Mucosa of descending colon (tissue), 3 donors: ENCODE data around the gene TMEM190. TPM values are rescaled to one million over a fixed set of nuclear protein-coding genes. Genes with fewer than 3 reads are reported as not detected.
"Not testable (repeated sequence)": the region's sequence is repeated elsewhere in the genome, so short reads cannot be mapped to it uniquely, and the experiment has no call there.

Experiments used
- ATAC-seq: fragments of 200-7000 bp; cut with Tn5 transposase; one replicate; pipeline ENCODE4 v1.9.1; 2020; ENCODE audit warnings: mild to moderate bottlenecking, moderate library complexity
- DNase-seq, 3 donors: peaks; one replicate each; pipeline ENCODE4 v3.0.0-alpha.2; 2020
- H3K36me3 ChIP-seq: fragments of 200-600 bp; one replicate; pipeline ENCODE4 v1.8.0; 2021; ENCODE audit warnings: low read depth, mild to moderate bottlenecking
- H3K4me1 ChIP-seq: fragments of 200-600 bp; one replicate; pipeline ENCODE4 v1.8.0; 2021; ENCODE audit warnings: low read depth, mild to moderate bottlenecking
- H3K4me3 ChIP-seq: fragments of 200-600 bp; one replicate; pipeline ENCODE4 v1.8.0; 2021; ENCODE audit warnings: mild to moderate bottlenecking
- H3K9me3 ChIP-seq: fragments of 200-600 bp; one replicate; pipeline ENCODE4 v1.8.0; 2021; ENCODE audit warnings: mild to moderate bottlenecking
- CTCF ChIP-seq: fragments of 200-600 bp; IDR thresholded peaks from one replicate; pipeline ENCODE4 v1.8.0; 2022; ENCODE audit warnings: antibody characterized with exemption, mild to moderate bottlenecking
- intact Hi-C, 2 donors: fragments of 100-400 bp; cut with DNase I in 1 of 2; cut with micrococcal nuclease in 1 of 2; formaldehyde crosslinking; loops; one replicate each; pipeline versions ENCODE4 v1.11.0 to v1.11.1; 2022; cut with DNase I, micrococcal nuclease
- total RNA-seq, 3 donors: library from RNA; stranded (reverse); fragmentation: NEBNext Ultra II Directional in 2 of 3; extraction: Animal tissue kit (Norgen Biotek cat#: 25700) in 2 of 3; gene quantifications; one replicate each; pipeline versions ENCODE4 v1.2.1 to v1.2.4, GENCODE V29; 2021 to 2023
- donor health status: DM: no; HTN: no; CAD: no; lungs with moderate emphysema.
- donor health status: DM: no; HTN: no; CAD: no.
- donor health status: DM: no; HTN: yes; CAD: no.

The TMEM190 gene
- total RNA-seq, 3 donors from 2014 or later = not detected

- TF ChIP-seq CTCF = no peak
- intact Hi-C loops = no loop called here
- H3K36me3 ChIP-seq = no peaks in the 10 kb centered on the region
- no peak for DNase-seq
- ATAC-seq = no peak
- H3K4me1 ChIP-seq = no peaks in the 10 kb centered on the region
- no peaks in the 10 kb centered on the region for H3K9me3 ChIP-seq
- H3K4me3 ChIP-seq = no peak overlapping the region
Measured at GRCh38 chr19:55400281-55401087, 23.9 kb downstream of the TMEM190 start.

GRCh38 chr19:55401390-55401789 lies 24.8 kb downstream of the TMEM190 start:
- intact Hi-C loops, H3K4me1 ChIP-seq, H3K36me3 ChIP-seq: not testable (repeated sequence)

GRCh38 chr19:55402509-55402908 lies 25.9 kb downstream of the TMEM190 start:
- DNase-seq (no peak), ATAC-seq (no peak)
- Histone ChIP-seq H3K9me3 (no peaks in the 10 kb centered on the region), H3K36me3 (no peaks in the 10 kb centered on the region), H3K4me3 (no peak overlapping the region), H3K4me1 (peaks cover 10% of the 10 kb centered on the region)
- TF ChIP-seq CTCF = no peak
- intact Hi-C loops = no loop called here

More at GRCh38 chr19:55401390-55401789, 24.8 kb downstream of the TMEM190 start:
- H3K4me3 ChIP-seq, DNase-seq, ATAC-seq, H3K9me3 ChIP-seq: not testable (repeated sequence)

DNA sequence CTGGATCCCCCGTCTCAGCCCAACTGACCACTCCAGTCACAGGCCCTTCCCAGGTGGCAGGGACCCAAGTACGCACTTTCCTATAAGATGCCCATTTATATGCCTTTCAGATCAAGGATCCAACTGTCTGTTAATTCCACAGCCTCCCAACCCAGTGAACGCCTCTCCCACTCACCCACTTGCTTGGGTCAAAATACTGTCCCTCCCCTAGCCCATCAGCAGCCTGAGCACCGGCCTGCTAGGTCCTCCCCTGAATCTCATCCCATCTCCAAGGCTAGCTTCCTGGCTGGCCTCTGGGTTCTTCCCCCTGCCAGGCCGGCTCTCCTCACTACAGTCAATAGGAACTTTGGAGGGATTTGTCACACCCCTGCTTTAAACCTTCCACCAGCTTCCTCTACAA lies 29.0 kb downstream of the TMEM190 start:
- TF ChIP-seq CTCF = no peak
- intact Hi-C loops = no loop called here
- ATAC-seq = no peak

GRCh38 chr19:55406091-55406825 lies 29.6 kb downstream of the TMEM190 start:
- H3K36me3 ChIP-seq = peaks cover 5% of the 10 kb centered on the region
- ATAC-seq = no peak
- intact Hi-C loops = no loop called here

More for the DNA sequence above, 29.0 kb downstream of the TMEM190 start:
- H3K4me1 ChIP-seq = peaks cover 12% of the 10 kb centered on the region
- no peaks in the 10 kb centered on the region for H3K9me3 ChIP-seq
- peaks cover 5% of the 10 kb centered on the region for H3K36me3 ChIP-seq
- DNase-seq = no peak
- no peak overlapping the region for H3K4me3 ChIP-seq

More at GRCh38 chr19:55406091-55406825, 29.6 kb downstream of the TMEM190 start:
- no peak for DNase-seq
- no peak overlapping the region for H3K4me3 ChIP-seq
- H3K9me3 ChIP-seq = no peaks in the 10 kb centered on the region
- TF ChIP-seq CTCF = no peak
- H3K4me1 ChIP-seq = peaks cover 12% of the 10 kb centered on the region
